ENCODE results near the gene NKD2.
"Not testable (repeated sequence)": the region's sequence is repeated elsewhere in the genome, so short reads cannot be mapped to it uniquely, and the experiment has no call there.

Gene NKD2

GRCh38 chr5:1078206-1078605, 69.6 kb downstream of the NKD2 start:
- TF ChIP-seq CTCF (IDR thresholded peaks at IDR 0.05; ENCODE audit: low read depth, low read length) = no peak
- no peak overlapping the region for H3K4me3 ChIP-seq (ENCODE audit: low read depth, low read length)

- H3K4me3 ChIP-seq (ENCODE audit: low read depth, low read length) = no peak overlapping the region
- TF ChIP-seq CTCF (IDR thresholded peaks at IDR 0.05; ENCODE audit: low read depth, low read length) = no peak
Measured at GRCh38 chr5:1078851-1079250, 70.2 kb downstream of the NKD2 start.

DNA sequence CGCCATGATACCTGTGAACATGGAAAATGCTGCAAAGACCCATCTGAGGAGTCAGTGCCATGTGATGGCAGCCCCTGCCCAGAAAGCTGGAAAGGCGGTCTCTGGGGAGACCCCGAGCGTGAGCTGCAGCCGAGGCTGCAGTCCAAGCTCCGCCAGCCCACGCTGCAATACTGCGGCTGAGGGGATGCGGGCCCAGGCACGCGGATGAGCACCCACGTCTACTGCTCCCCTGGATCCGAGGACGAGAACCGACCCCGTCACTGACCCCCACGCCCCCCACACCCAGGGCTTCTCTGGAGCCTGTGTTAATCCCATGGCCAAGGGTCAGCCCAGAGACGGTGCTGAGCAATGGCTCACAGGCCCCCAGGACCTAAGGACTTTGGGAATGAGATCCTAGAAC, 70.9 kb downstream of the NKD2 start:
- TF ChIP-seq CTCF (IDR thresholded peaks at IDR 0.05; ENCODE audit: low read depth, low read length) = no peak
- no peak overlapping the region for H3K4me3 ChIP-seq (ENCODE audit: low read depth, low read length)

GRCh38 chr5:1079961-1080360, 71.4 kb downstream of the NKD2 start:
- H3K4me3 ChIP-seq (ENCODE audit: low read depth, low read length) = no peak overlapping the region
- no peak for TF ChIP-seq CTCF (IDR thresholded peaks at IDR 0.05; ENCODE audit: low read depth, low read length)

- TF ChIP-seq CTCF (IDR thresholded peaks at IDR 0.05; ENCODE audit: low read depth, low read length) = no peak
- H3K4me3 ChIP-seq (ENCODE audit: low read depth, low read length) = no peak overlapping the region
Measured at GRCh38 chr5:1080432-1080831, 71.8 kb downstream of the NKD2 start.

GRCh38 chr5:1081519-1081918, 72.9 kb downstream of the NKD2 start:
- no peak overlapping the region for H3K4me3 ChIP-seq (ENCODE audit: low read depth, low read length)
- TF ChIP-seq CTCF (IDR thresholded peaks at IDR 0.05; ENCODE audit: low read depth, low read length) = no peak

DNA sequence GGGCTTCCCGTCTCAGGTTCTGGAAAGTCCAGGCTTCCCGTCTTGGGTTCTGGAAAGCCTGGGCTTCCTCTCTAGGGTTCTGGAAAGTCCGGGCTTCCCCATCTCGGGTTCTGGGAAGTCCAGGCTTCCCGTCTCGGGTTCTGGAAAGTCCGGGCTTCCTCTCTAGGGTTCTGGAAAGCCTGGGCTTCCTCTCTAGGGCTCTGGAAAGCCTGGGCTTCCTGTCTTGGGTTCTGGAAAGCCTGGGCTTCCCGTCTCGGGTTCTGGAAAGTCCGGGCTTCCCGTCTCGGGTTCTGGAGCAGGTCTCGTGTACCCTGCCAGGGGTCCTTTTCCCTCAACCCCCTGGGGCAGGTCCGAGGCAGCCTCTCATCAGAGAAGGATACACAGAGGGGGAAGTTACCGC, 74.4 kb downstream of the NKD2 start:
- H3K4me3 ChIP-seq (ENCODE audit: low read depth, low read length) = not testable (repeated sequence)

GRCh38 chr5:1083823-1084605, 75.4 kb downstream of the NKD2 start:
- no peak overlapping the region for H3K4me3 ChIP-seq (ENCODE audit: low read depth, low read length)
- TF ChIP-seq CTCF (IDR thresholded peaks at IDR 0.05; ENCODE audit: low read depth, low read length) = no peak
